ENCODE measurements around the gene BAIAP2L2. TPM values are rescaled to one million over a fixed set of nuclear protein-coding genes. Genes with fewer than 3 reads are reported as not detected.

The BAIAP2L2 gene
- total and polyA plus RNA-seq, 2 donors (not counting 3 experiments of a cell fraction or from before 2014, with no cell fraction given): 0.20 to 0.35 TPM

- H3K79me2 ChIP-seq (ENCODE audit: control insufficient read depth, insufficient read depth, low read length): no peaks in the 10 kb centered on the region
- no peak overlapping the region for H3K4me2 ChIP-seq (ENCODE audit: insufficient read depth, low read length)
- H2AFZ ChIP-seq (ENCODE audit: low read depth, low read length): no peak overlapping the region
- H4K20me1 ChIP-seq (replicated peaks; ENCODE audit: control insufficient read depth, extremely low read depth, insufficient read depth, low read length): no peaks in the 10 kb centered on the region
- H3K27ac ChIP-seq (ENCODE audit: insufficient read depth, low read depth, low read length): no peak overlapping the region
- DNase-seq (ENCODE audit: low read depth, low spot score) (no peak), FAIRE-seq (no peak)
- H3K4me1 ChIP-seq (ENCODE audit: control insufficient read depth, extremely low read depth, insufficient read depth, low read length): peaks cover 7% of the 10 kb centered on the region
- BruUV-seq (replicated peaks): no TSS peak
- intact Hi-C loops (cut with micrococcal nuclease): no loop called here
- dilution Hi-C loops (cut with MboI; ENCODE audit: extremely low pct_ligation_motif_present, low sequenced_read_pairs): no loop called here
- no peaks in the 10 kb centered on the region for H3K9me1 ChIP-seq (replicated peaks; ENCODE audit: control insufficient read depth, extremely low read depth, insufficient read depth, low read length)
- ChIA-PET CTCF (interaction anchor here (0.8 to 1.7 kb wide), 3 partner anchors 8 to 13 kb away, joined by 3 to 6 read pairs (median 3); no protein-coding TSS in a partner anchor), POLR2A (no interaction called here)
- H3K27me3 ChIP-seq (ENCODE audit: control insufficient read depth in 2 of 2, insufficient read depth in 2 of 2, low read length in 2 of 2): no peaks in the 10 kb centered on the region
- H3K9me3 ChIP-seq (replicated peaks; ENCODE audit: control insufficient read depth, insufficient read depth, low read length): no peaks in the 10 kb centered on the region
- no peak overlapping the region for H3K9ac ChIP-seq (replicated peaks; ENCODE audit: extremely low read depth, insufficient read depth, low read length)
- TF ChIP-seq MYC (IDR thresholded peaks at IDR 0.05; ENCODE audit: low read depth, low read length) (no peak), POLR2AphosphoS5 (IDR thresholded peaks at IDR 0.05; ENCODE audit: insufficient read depth, low read depth, low read length) (no peak), FOS (IDR thresholded peaks at IDR 0.05; ENCODE audit: borderline replicate concordance, insufficient read depth, low read length) (no peak), CTCF (IDR thresholded peaks at IDR 0.05; ENCODE audit: extremely low read depth in 1 of 2, insufficient read depth in 1 of 2, low read depth in 1 of 2, low read length in 2 of 2) (no peak), GATA2 (IDR thresholded peaks at IDR 0.05; ENCODE audit: insufficient read depth, insufficient read length, low read depth, low read length) (no peak), JUN (IDR thresholded peaks at IDR 0.05; ENCODE audit: borderline replicate concordance, insufficient read depth, insufficient read length, low read depth) (no peak), POLR2A (IDR thresholded peaks at IDR 0.05; ENCODE audit: low read depth, low read length) (no peak), EZH2 (IDR thresholded peaks at IDR 0.05; ENCODE audit: borderline replicate concordance, low read depth, low read length, severe bottlenecking) (no peak)
- TF ChIP-seq, protein P1, sequence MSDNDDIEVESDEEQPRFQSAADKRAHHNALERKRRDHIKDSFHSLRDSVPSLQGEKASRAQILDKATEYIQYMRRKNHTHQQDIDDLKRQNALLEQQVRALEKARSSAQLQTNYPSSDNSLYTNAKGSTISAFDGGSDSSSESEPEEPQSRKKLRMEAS (IDR thresholded peaks at IDR 0.05; ENCODE audit: insufficient read depth, insufficient read length): no peak
- no peak overlapping the region for H3K4me3 ChIP-seq (replicated peaks in 1 of 3; ENCODE audit: insufficient read depth in 1 of 3, low read depth in 1 of 3, low read length in 3 of 3)
- H3K36me3 ChIP-seq (ENCODE audit: control insufficient read depth in 2 of 2, extremely low read depth in 1 of 2, insufficient read depth in 2 of 2, low read length in 2 of 2): no peaks in the 10 kb centered on the region
Observed at GRCh38 chr22:38038890-38039812, 71.3 kb downstream of the BAIAP2L2 start.
